ENCODE measurements around the gene PNMA3. TPM values are rescaled to one million over a fixed set of nuclear protein-coding genes. Genes with fewer than 3 reads are reported as not detected.
"Not testable (repeated sequence)": the region's sequence is repeated elsewhere in the genome, so short reads cannot be mapped to it uniquely, and the experiment has no call there.

Gene PNMA3
- total and polyA plus RNA-seq, 4 donors = 15.8 to 63.7 (median 37.7) TPM

- not testable (repeated sequence) for H3K36me3 ChIP-seq (ENCODE audit: control insufficient read depth, insufficient read depth, low read length); H3K27ac ChIP-seq (ENCODE audit: low read depth, low read length); H3K4me1 ChIP-seq (ENCODE audit: control insufficient read depth, insufficient read depth, low read length); H3K27me3 ChIP-seq (ENCODE audit: control insufficient read depth, insufficient read depth, low read length); H3K4me3 ChIP-seq (ENCODE audit: low read depth, low read length); H3K9me3 ChIP-seq (ENCODE audit: control insufficient read depth, insufficient read depth, low read length); DNase-seq (ENCODE audit: low read depth in 4 of 6, low spot score in 6 of 6)
- WGBS (ENCODE audit: insufficient coverage) = no CpG with 5 or more reads among the region's 12 CpGs
Measured at GRCh38 chrX:153106092-153106801, 50.0 kb downstream of the PNMA3 start.

Small RNA genes lying within 50 kb of the gene (small RNA-seq; reads per million reads assigned to genes)
- not detected for gene AC243428.1 (ENCODE audit: low replicate concordance)

Other genes with a start within 250 kb of the PNMA3 start
- 100 to 1,000 TPM in 1 of 2 donors, 10 to 100 TPM in 1; 34.1 to 129 TPM for gene CETN2, start 225.7 kb upstream of the PNMA3 start, total RNA-seq
- 10 to 100 TPM; 77.5 to 99.1 TPM for gene CETN2, start 225.7 kb upstream of the PNMA3 start, polyA plus RNA-seq (ENCODE audit: insufficient read length in 2 of 2)
- gene NSDHL, start 225.4 kb upstream of the PNMA3 start, total RNA-seq = 10 to 100 TPM; 18.0 to 19.1 TPM
- gene NSDHL, start 225.4 kb upstream of the PNMA3 start, polyA plus RNA-seq (ENCODE audit: insufficient read length in 2 of 2) = 10 to 100 TPM; 38.4 to 49.5 TPM
- 1 to 10 TPM; 3.7 to 8.9 TPM for gene ZNF185, start 158.4 kb upstream of the PNMA3 start, total RNA-seq
- 1 to 10 TPM; 6.4 to 8.5 TPM for gene ZNF185, start 158.4 kb upstream of the PNMA3 start, polyA plus RNA-seq (ENCODE audit: insufficient read length in 2 of 2)
- gene PNMA5, start 62.4 kb upstream of the PNMA3 start, total RNA-seq = 1 to 10 TPM; 1.5 to 3.3 TPM
- 1 to 10 TPM; 4.9 to 6.6 TPM for gene PNMA5, start 62.4 kb upstream of the PNMA3 start, polyA plus RNA-seq (ENCODE audit: insufficient read length in 2 of 2)
- 10 to 100 TPM; 16.3 to 21.0 TPM for gene PNMA6A, start 16.0 kb downstream of the PNMA3 start, total RNA-seq
- gene PNMA6A, start 16.0 kb downstream of the PNMA3 start, polyA plus RNA-seq (ENCODE audit: insufficient read length in 2 of 2) = 10 to 100 TPM; 41.3 to 47.1 TPM
- not detected for gene MAGEA1, start 122.8 kb downstream of the PNMA3 start, total RNA-seq
- gene MAGEA1, start 122.8 kb downstream of the PNMA3 start, polyA plus RNA-seq (ENCODE audit: insufficient read length in 2 of 2) = not detected